Chondrocyte (in vitro differentiated cells): Measurements from ENCODE around the gene DNAJB1. TPM values are rescaled to one million over a fixed set of nuclear protein-coding genes. Genes with fewer than 3 reads are reported as not detected.
A peak's percentile ranks its signal among the peaks of the same experiment; 100 is the strongest.

ENCODE experiments used
- DNase-seq: peaks from one replicate; pipeline ENCODE4 v3.0.0; 2021; ENCODE audit warnings: mixed read lengths, low spot score
- H3K27ac Mint-ChIP-seq: one replicate; pipeline ENCODE4 v1.8.0; 2021; ENCODE audit warnings: mild to moderate bottlenecking, moderate library complexity, mixed read lengths; ENCODE audit not compliant: unreplicated experiment
- H3K27me3 Mint-ChIP-seq: 2 replicates; pipeline ENCODE4 v1.8.0; 2021; ENCODE audit warnings: low read depth, mixed read lengths
- H3K36me3 Mint-ChIP-seq: 2 replicates; pipeline ENCODE4 v1.8.0; 2021; ENCODE audit warnings: low read depth, mixed read lengths
- H3K4me1 Mint-ChIP-seq: 2 replicates; pipeline ENCODE4 v1.8.0; 2021; ENCODE audit warnings: low read depth, mild to moderate bottlenecking, mixed read lengths
- H3K4me3 Mint-ChIP-seq: one replicate; pipeline ENCODE4 v1.8.0; 2021; ENCODE audit warnings: mild to moderate bottlenecking, moderate library complexity, mixed read lengths; ENCODE audit not compliant: unreplicated experiment
- H3K9me3 Mint-ChIP-seq: 2 replicates; pipeline ENCODE4 v1.8.0; 2021; ENCODE audit warnings: low read depth, mixed read lengths
- total RNA-seq: library from RNA; stranded (reverse); gene quantifications from 3 replicates; pipeline ENCODE4 v1.2.1, GENCODE V29; 2021
- TF ChIP-seq, protein P1 (sequence below): fragments of 200-600 bp; sonication (generic); IDR thresholded peaks from 2 replicates; pipeline ENCODE4 v1.5.0; 2021; ENCODE audit warnings: antibody characterized with exemption, mild to moderate bottlenecking, moderate library complexity

DNAJB1 gene
- total RNA-seq, 1 donor from 2014 or later, result 85.1 TPM

DNA sequence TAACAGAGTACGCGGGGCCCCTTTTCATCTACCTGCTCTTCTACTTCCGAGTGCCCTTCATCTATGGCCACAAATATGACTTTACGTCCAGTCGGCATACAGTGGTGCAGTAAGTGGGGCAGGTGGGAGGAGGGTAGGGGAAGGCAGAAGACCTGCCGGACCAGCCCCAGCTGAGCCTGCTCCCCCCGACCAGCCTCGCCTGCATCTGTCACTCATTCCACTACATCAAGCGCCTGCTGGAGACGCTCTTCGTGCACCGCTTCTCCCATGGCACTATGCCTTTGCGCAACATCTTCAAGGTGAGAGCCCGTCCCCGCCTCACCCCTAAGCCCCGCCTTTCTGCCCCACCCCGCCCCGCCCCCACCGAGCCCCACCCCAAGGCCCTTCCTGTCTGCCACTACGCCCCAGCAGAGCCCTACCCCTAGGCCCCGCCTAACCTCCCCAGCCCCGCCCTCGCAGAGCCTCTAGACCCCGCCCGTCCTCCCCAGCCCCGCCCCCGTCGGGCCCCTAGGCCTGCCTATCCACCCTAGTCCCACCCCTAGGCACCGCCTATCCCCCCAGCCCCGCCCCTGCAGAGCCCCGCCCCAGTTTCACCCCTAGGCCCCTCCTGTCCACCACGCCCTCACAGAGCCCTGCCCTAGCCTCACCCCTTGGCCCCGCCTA lies 45.9 kb upstream of the DNAJB1 start:
- no peak for DNase-seq
- no peaks in the 10 kb centered on the region for H3K27me3 Mint-ChIP-seq
- peaks cover 15% of the 10 kb centered on the region for H3K4me1 Mint-ChIP-seq
- no peak overlapping the region for H3K27ac Mint-ChIP-seq
- H3K4me3 Mint-ChIP-seq, result no peak overlapping the region
- H3K9me3 Mint-ChIP-seq, result no peaks in the 10 kb centered on the region
- TF ChIP-seq, protein P1, sequence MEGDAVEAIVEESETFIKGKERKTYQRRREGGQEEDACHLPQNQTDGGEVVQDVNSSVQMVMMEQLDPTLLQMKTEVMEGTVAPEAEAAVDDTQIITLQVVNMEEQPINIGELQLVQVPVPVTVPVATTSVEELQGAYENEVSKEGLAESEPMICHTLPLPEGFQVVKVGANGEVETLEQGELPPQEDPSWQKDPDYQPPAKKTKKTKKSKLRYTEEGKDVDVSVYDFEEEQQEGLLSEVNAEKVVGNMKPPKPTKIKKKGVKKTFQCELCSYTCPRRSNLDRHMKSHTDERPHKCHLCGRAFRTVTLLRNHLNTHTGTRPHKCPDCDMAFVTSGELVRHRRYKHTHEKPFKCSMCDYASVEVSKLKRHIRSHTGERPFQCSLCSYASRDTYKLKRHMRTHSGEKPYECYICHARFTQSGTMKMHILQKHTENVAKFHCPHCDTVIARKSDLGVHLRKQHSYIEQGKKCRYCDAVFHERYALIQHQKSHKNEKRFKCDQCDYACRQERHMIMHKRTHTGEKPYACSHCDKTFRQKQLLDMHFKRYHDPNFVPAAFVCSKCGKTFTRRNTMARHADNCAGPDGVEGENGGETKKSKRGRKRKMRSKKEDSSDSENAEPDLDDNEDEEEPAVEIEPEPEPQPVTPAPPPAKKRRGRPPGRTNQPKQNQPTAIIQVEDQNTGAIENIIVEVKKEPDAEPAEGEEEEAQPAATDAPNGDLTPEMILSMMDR, result no peak
- H3K36me3 Mint-ChIP-seq, result peaks cover 3% of the 10 kb centered on the region

DNA sequence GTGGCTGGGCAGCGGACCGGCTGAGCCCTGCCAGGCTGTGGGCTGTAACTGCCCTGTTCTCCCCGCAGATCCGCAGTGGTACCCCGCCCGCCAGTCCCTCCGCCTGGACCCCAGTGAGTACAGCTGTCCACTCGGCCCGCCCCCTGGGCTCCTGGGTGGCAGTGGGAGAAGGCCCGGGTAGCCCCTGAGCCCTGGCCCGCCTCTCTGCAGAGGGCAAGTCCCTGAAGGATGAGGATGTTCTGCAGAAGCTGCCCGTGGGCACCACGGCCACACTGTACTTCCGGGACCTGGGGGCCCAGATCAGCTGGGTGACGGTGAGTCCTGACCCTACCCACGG lies 45.4 kb upstream of the DNAJB1 start:
- H3K27ac Mint-ChIP-seq, result no peak overlapping the region
- peaks cover 3% of the 10 kb centered on the region for H3K36me3 Mint-ChIP-seq
- TF ChIP-seq, protein P1, result no peak
- no peaks in the 10 kb centered on the region for H3K9me3 Mint-ChIP-seq
- DNase-seq, result peak; percentile 93
- H3K27me3 Mint-ChIP-seq, result no peaks in the 10 kb centered on the region
- H3K4me1 Mint-ChIP-seq, result peaks cover 17% of the 10 kb centered on the region
- H3K4me3 Mint-ChIP-seq, result no peak overlapping the region

DNA sequence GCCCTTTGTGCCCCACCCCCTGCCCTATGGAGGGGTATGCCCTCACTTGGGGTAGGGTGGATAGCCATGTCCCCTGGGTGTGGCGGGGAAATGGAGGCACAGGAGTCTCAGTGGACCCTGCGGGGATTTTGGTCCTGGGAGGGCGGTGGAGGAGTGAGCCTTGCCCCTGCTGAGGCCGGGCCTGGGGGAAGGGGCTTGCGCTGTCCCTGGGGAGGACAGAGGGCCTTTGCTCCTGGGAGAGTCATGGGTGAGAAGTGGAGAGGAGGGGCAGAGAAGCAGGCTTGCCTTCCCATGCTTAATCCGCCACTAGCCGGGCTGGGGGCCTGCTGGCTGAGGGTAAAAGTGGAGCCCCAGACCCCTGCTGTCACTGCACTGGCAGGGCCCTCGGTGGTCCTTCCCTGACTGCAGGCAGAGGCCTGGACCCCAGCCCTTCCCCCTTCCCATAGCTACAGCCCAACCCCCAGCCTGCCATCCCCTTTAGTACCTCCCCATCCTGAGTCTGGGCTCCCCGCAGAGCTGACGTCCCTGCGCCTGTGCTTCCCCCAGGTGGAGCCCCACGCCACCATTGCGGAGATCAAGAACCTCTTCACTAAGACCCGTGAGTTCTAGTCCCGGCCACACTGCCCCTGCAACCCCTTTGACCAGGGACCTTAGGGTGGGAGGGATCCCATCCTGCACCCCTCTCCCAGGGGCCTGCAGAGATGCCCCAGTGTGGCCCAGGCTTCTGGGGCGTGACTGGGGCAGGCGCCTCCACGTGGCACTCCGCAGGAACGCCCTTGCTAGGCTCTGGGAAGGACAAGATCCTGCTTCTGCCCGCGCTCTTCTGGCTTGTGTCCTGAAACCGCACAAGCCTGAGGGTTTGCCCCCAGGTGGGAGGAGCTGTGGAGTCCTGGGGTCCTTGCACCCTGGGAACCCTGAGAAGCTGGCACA lies 44.7 kb upstream of the DNAJB1 start:
- H3K4me3 Mint-ChIP-seq, result no peak overlapping the region
- no peak for DNase-seq
- H3K4me1 Mint-ChIP-seq, result peaks cover 24% of the 10 kb centered on the region
- peaks cover 3% of the 10 kb centered on the region for H3K36me3 Mint-ChIP-seq
- TF ChIP-seq, protein P1, result no peak
- no peak overlapping the region for H3K27ac Mint-ChIP-seq
- no peaks in the 10 kb centered on the region for H3K9me3 Mint-ChIP-seq
- H3K27me3 Mint-ChIP-seq, result no peaks in the 10 kb centered on the region

DNA sequence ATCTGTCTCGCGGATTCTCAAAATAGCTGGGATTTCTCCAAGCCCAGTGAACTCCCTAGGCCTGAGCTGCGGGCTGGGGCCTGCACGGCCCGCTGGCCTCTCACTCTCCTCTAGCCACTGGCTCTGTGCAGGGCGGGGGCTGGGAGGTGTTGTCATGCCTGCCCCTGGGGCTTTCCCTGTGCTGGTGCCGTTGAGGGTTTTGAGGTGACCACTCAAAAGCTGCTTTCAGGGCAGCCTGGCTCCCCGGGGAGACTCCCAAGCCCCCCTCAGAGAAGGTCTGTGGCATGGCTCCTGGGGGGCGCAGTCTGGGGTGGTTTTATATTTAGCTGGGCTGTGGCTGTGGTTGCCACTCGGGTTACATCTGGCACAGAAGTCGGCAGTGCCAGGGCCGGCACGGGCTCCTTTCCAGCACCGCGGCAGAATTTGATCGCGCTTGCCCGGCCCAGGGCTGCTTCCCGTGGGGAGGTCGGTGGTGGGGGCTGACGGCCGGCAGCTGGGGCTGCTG lies 43.7 kb upstream of the DNAJB1 start:
- no peaks in the 10 kb centered on the region for H3K9me3 Mint-ChIP-seq
- peak overlapping the region; percentile 83 for H3K27ac Mint-ChIP-seq
- H3K27me3 Mint-ChIP-seq, result no peaks in the 10 kb centered on the region
- H3K4me1 Mint-ChIP-seq, result peaks cover 24% of the 10 kb centered on the region
- H3K4me3 Mint-ChIP-seq, result no peak overlapping the region
- peaks cover 1% of the 10 kb centered on the region for H3K36me3 Mint-ChIP-seq
- DNase-seq, result no peak
- TF ChIP-seq, protein P1, result no peak

DNA sequence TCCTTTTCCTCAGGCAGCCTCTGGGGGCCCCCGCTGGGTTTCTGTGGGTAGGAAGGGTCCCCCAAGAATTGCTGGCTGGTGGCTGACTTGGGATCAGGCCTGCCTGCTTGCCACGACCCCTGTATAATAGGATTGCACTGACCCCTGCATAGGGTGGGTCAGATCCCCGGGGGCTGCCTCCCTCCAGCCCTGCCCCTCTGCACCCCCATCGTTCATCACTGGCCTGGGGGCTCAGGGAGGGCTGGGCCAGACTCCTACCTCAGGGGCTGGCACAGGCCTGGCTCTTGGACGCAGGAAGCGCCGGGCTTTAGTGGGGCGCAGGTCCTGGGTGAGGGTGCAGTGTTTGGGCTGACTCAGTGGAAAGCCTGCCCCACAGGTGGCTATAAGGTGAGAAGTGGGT lies 43.1 kb upstream of the DNAJB1 start:
- H3K27me3 Mint-ChIP-seq, result no peaks in the 10 kb centered on the region
- peaks cover 1% of the 10 kb centered on the region for H3K36me3 Mint-ChIP-seq
- peak overlapping the region; percentile 83 for H3K27ac Mint-ChIP-seq
- DNase-seq, result no peak
- no peak overlapping the region for H3K4me3 Mint-ChIP-seq
- peaks cover 30% of the 10 kb centered on the region for H3K4me1 Mint-ChIP-seq
- TF ChIP-seq, protein P1, result no peak
- H3K9me3 Mint-ChIP-seq, result no peaks in the 10 kb centered on the region
